SIG-M5 (cell line): ENCODE measurements around the gene CSF2RB.

Experiments
- DNase-seq: peaks from one replicate; lab custom pipeline; 2025; lab: John Stamatoyannopoulos, UW

Gene CSF2RB

DNA sequence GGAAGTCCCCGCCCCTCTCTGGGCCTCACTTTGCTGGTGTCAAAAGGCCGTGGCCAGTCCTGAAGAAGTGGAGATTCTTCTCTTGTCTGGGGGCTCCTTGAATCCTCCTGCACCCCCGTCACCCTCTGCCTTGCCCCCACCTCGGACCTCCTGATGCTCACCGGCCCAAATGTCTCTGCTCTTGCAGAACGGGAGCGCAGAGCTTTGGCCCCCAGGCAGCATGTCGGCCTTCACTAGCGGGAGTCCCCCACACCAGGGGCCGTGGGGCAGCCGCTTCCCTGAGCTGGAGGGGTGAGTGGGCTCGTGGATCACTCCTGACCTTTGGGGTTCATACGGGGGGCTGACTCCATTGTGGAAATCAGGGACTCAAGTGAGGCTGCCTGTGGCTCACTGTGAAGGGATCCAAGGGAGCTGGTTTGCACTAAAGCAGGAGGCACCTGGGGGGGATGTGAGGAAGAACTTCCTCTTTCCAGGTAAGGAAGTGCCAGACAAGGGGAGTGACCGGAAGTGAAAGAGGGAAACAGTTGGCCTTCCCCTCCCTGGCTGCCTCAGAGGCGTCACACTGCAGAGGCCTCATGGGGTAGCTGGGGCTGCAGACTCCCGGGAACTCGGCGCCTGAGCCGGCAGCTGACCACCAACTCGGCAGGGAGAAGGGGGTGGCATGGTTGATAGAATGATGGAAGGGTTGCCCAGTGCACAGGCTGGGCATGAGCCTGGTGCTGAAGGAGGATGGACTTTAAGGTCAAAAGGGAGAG is 23.1 kb downstream of the CSF2RB start:
- no peak for DNase-seq

DNA sequence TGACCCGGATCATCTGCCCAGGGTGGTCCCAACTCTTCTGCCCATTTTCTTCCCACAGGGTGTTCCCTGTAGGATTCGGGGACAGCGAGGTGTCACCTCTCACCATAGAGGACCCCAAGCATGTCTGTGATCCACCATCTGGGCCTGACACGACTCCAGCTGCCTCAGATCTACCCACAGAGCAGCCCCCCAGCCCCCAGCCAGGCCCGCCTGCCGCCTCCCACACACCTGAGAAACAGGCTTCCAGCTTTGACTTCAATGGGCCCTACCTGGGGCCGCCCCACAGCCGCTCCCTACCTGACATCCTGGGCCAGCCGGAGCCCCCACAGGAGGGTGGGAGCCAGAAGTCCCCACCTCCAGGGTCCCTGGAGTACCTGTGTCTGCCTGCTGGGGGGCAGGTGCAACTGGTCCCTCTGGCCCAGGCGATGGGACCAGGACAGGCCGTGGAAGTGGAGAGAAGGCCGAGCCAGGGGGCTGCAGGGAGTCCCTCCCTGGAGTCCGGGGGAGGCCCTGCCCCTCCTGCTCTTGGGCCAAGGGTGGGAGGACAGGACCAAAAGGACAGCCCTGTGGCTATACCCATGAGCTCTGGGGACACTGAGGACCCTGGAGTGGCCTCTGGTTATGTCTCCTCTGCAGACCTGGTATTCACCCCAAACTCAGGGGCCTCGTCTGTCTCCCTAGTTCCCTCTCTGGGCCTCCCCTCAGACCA is 24.0 kb downstream of the CSF2RB start:
- no peak for DNase-seq

DNA sequence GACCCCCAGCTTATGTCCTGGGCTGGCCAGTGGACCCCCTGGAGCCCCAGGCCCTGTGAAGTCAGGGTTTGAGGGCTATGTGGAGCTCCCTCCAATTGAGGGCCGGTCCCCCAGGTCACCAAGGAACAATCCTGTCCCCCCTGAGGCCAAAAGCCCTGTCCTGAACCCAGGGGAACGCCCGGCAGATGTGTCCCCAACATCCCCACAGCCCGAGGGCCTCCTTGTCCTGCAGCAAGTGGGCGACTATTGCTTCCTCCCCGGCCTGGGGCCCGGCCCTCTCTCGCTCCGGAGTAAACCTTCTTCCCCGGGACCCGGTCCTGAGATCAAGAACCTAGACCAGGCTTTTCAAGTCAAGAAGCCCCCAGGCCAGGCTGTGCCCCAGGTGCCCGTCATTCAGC is 24.6 kb downstream of the CSF2RB start:
- DNase-seq: no peak

DNA sequence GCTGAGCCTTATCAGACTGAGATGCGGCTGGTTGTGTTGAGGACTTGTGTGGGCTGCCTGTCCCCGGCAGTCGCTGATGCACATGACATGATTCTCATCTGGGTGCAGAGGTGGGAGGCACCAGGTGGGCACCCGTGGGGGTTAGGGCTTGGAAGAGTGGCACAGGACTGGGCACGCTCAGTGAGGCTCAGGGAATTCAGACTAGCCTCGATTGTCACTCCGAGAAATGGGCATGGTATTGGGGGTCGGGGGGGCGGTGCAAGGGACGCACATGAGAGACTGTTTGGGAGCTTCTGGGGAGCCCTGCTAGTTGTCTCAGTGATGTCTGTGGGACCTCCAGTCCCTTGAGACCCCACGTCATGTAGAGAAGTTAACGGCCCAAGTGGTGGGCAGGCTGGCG is 25.5 kb downstream of the CSF2RB start:
- DNase-seq: no peak

DNA sequence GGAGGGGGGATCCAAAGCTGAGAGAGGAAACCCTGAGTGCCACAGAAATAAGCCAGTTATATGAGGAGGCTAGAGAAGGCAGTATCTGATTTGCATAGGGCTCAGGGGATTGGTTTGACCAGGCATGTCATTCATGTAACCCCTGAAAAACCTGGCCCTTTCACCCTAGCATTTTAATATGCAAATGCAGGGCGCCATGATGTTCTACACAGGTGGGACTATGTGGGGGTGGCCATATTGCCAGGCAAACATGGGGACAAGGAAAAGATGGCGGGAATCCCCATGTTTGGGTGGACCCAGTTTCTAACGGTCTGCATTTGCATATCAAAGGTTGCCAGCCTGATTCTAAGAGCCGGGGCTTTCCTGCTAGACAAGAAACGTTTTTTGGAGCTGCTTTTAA is 27.2 kb downstream of the CSF2RB start:
- DNase-seq: no peak

DNA sequence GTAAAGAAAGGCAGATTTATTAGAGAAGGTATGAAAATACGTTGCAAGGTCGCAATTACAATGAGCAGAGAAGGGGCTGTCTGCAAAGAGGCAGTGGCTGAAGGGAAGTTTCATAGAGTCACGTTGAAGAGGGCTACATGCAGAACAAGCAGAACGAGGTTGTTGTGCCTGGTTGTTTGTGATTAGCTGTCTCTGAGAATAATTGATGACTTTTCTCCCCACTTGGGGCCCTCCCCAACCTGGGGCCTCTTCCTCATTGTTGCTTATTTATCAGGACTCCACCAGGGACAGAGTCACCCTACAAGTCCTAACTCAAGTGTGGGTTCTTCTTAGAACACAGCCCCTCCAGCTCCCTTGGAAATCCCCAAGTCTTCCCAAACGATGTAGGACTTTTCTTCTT is 29.1 kb downstream of the CSF2RB start:
- no peak for DNase-seq

DNA sequence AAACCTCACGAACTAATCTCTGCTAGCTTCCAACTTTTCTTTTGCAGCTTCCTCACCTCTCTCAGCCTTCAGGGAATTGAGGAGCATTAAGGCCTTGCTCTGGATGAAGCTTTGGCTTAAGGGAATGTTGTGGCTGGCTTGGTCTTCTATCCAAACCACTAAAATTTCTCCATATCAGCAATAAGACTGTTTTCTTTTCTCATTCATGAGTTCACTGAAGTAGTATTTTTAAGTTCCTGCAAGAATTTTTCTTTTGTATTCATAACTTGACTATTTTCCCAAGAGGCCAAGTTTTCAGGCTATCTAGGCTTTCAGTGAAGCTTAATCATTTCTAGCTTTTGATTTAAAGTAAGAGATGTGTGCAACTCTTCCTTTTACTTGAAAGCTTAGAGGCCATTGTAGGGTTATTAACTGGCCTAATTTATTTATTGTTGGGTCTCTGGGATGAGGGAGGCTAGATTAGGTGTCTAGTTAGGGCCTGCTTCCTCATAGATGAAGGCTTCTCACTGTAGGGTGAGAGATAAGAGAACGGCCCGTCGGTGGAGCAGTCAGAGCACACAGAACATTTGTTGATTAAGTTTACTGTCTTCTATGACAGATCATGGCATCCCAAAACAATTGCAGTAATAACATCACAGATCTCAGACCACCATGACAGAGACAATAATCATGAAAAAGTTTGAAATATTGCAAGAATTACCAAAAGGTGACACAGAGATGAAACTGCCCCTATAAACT is 33.2 kb downstream of the CSF2RB start:
- DNase-seq: no peak

DNA sequence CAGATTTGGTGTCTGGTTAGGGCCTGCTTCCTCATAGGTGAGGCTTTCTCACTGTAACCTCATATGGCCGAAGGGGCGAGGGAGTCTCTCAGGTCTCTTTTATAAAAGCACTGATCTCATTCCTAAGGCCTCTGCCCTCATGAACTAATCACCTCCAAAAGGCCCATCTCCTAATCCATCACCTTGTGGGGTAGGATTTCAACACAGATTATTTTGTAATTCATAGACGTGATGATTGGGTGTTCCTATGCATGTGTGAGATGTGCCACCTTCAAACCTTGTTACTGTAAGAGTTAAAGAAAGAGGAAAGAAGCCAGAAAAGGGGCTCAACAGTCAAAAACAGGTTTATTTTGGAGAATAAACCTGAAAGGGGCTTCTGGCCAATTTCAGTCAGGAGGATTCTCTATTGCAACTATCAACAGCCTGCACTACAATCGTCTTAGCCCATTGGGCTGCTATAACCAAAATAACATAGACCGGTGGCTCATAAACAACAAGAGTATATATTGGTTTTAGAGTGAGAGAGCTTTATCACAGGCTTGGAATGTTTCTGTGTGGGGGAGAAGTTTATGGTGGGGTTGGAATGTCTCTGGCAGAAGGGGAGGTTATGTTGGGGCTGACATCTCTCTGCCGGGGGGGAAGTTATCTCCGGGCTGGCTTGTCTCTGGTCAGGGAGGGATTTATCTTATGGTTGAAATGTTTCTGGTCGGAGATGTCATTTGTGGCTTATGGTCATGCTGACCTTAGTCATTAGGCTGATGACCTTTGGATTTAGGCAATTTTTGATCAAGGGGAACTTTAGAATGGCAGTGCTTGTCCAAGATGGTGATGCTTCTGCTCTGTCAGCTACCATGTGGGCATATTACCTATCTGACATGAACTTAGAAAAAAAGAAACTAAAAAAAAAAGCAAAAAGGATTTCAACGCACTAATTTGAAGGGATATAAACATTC is 35.1 kb downstream of the CSF2RB start:
- DNase-seq: no peak

DNA sequence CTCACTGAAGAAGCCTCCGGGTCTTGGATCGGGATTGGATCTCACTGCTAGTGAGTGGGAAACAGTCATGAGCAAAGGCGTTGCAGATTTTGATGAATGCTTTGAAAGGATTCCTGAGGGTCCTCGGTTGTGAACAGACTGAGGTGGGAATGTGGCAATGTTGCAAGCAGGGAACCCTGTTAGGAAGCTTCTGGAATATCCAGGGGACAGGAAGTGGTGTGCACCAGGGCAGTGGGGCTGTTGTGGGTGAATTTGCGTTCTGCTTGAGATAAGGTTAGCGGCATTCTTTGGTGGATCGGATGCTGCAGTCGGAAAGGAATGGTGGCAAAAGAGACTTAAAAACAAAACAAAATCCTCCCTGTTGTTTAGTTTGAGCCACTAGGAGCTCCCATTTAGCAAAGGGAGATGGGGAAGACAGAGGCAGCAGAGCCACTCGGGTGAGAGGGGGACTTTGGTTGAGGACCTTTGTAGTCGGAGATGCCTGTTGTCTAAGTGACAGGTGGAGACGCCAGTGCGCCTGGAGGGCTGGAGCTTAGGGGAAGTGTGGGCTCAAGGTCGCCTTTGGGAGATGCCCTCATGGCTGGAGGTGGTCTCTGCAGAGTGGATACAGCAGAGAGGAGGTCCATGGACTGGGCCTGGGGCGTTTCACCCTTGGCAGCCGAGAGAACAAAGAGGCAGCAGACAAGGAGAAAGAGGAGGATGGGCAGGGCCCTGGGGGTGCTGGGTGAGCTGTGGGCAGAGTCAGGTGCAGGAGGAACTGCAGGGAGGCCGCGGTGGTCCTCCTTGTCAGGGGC is 37.6 kb downstream of the CSF2RB start:
- DNase-seq: no peak

DNA sequence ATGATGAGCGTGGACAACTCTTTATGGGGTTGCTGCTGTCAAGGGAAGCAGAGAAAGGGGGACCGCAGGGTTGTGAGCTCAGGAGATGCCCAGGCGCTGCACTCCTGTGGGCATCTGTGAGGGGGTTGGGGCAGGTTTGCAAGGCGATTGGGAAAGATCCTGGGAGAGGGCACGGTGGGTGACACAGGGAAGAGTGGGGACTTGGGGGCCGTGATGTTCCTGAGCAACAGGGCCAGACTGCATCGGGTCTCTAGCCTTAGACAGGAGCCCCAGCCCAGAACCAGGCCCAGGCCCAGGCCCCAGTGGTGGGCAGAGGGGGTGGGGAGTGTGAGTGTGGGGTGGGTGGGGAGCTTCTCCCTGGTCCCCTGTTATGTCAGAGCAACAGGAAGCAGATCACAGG is 38.3 kb downstream of the CSF2RB start:
- DNase-seq: no peak

DNA sequence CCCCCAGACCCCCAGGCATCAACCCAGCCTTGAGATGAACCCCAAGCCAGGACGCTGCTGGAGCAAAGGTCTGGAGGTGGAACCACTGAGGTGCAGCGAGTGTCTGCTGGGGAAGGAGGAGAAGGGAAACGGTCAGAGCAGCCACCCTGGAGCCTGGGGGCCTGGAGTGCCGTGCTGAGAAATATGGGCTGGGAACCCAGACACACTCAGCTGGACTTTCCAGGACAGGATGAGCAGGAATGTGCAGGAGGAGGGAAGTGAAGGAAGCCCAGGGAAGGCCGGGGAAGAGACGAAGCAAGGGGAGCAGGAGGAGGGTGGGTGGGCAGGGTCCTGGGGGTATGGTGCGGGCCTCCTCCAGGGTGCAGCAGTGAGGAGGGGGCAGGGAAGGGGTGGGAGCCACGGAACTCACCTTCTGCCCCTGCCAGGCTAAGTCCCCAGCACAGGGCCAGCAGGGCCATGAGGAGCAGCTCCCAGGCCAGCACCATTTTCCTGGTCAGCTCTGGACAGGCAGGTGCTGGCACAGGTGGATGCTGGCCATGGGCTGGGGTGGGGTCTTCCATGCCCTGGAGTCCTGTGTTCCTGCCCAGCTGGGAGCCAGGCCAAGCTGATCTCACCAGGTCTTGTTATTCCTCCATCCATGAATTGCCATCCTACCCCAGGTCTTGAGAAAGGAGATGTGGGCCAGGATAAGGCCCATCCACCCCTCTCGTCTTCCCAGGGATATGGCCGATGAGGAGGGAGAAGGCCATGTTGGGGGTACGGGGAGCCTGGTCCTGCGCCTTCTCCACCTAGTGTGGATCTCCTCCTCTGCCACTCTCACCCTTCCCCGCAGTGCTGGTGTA is 40.0 kb downstream of the CSF2RB start:
- no peak for DNase-seq

DNA sequence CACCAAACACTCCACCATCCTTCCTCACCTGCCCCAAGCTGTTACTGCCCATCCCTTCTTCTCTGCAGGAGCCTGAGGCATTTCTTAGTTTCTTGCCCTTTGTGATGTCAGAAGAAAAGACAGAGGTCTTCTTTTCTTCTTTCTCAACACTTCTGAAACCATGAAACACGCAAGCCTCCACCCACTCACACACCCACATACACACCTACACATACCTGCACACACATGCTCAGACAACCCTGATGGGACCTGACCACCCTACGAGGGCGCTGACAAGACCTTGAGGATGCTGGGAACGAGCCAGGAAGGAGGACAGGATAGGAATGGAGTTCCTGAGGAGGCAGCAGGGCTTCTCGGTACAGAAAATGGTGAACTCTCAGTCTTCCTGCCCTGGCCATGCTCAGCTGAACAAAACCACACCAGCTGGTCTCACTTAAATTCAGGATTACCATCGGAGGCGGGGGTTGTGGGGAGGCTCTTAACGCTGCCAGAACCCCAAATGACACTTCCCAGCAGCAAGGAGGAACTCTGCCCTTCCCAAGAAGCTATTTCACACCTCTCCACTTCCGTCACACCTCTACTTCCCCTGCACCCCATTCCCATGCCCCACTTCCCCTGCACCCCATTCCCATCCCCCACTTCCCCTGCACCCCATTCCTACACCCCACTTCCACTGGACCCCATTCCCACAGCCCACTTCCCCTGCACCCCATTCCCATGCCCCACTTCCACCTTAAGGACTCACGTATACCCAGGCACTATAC is 41.0 kb downstream of the CSF2RB start:
- DNase-seq: no peak

DNA sequence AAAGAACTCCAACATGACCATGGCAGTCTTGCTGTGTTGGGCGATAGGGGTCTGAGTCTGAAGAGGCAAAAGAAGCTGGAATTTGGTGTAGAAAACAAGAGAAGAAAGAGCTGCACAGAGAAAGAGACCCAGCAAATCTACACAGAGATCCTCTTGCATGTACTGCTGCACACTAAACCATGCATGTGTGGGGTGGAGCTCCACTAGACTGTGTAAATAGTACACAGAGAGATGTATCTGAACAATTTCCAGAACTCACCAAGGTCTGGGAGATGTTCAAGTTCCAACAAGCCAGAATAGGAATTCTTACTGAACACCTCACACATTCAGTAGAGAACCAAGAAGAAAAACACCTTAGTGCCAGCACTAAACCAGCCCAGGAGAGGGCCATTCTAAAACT is 42.3 kb downstream of the CSF2RB start:
- no peak for DNase-seq

DNA sequence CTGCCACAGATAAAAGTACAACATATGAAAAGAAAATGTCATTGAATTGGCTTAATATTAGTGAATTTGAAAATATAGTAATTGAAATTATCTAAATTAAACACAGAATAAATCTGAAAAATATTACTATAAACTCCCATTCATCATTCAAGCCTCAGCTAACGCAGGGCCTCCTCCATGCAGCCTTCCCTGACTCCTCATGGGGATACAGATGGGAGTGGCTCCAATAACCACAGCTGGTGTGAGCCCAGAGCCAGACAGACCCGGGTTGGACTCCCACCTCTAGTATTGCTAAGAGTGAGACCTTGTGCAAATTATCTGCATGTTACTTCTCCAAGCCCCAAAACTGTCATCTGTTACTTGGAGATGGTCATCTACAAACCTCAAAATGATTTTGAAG is 44.9 kb downstream of the CSF2RB start:
- no peak for DNase-seq

DNA sequence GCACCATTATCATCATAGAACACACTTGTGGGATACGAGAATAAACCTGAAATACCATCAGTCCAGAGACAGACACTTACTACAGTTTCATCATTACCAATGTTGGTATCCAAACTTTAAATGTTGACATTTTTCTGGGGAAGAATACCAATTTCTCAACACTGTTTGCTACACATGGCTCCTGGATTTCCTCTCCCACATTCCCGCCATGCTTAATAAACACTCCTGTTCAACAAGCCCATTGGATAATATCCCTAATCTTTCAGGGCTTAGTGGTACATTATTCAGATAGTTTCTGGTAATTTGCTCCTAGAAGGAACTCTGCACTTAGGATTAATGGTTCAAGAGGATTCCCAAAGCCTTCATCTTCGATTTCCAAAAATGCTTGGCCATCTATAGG is 48.2 kb downstream of the CSF2RB start:
- no peak for DNase-seq

DNA sequence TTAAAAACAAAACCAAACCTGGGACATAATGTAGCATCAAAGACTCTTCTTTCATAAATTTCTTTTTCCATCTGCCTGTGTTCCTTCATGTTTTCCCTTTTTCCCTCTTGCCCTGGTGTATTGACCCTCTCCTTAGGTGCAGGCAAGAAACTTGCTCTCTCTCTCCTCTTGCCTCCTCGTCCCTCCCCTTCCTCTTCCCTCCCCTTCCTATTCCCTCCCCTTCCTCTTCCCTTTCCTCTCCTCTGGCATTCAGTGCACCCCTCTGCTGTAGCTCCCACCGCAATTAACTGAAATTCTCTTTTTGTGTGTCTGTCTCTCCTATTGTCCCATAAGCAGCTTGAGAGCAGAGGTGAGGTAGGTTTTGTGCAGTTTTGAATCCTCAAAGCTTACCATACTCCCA is 49.9 kb downstream of the CSF2RB start:
- no peak for DNase-seq

DNA sequence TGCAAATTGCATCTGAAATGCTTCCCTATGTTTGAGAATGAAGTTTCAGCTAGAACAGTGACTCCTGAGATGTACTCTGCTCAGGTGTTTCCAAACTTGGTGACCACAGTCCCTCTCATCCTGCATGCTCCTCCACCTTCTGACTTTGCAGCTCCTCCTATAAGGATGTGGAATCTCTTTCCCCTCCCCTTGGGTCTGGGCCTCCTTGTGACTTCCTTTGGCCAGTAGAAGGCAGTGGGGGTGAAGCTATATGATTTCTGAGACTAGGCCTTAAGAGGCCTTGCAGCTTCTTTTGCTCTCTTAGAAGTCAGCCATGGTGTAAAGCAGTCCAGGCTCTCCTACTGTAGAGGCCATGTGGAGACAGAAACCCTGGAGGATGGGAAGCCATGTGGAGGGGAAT is 50.7 kb downstream of the CSF2RB start:
- no peak for DNase-seq

DNA sequence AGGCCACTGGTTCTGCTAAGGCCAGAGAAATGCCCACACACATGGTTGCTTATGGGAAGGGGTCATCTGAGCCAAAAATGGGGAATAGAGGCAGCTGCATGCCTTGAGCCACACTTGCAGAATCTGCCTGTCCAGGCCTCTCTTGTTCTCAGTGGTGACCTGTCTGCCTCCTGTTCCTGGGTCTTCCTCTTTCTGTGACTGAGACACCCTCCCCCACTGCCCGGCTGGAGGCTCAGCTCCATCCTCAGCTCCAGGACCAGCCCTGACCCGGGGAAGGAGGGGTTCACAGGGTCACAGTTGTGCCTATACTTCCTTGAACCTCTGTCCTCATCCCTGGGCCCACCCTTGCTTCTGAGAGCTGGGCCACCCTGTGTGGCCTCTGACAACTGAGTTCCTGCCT is 52.3 kb downstream of the CSF2RB start:
- no peak for DNase-seq

DNA sequence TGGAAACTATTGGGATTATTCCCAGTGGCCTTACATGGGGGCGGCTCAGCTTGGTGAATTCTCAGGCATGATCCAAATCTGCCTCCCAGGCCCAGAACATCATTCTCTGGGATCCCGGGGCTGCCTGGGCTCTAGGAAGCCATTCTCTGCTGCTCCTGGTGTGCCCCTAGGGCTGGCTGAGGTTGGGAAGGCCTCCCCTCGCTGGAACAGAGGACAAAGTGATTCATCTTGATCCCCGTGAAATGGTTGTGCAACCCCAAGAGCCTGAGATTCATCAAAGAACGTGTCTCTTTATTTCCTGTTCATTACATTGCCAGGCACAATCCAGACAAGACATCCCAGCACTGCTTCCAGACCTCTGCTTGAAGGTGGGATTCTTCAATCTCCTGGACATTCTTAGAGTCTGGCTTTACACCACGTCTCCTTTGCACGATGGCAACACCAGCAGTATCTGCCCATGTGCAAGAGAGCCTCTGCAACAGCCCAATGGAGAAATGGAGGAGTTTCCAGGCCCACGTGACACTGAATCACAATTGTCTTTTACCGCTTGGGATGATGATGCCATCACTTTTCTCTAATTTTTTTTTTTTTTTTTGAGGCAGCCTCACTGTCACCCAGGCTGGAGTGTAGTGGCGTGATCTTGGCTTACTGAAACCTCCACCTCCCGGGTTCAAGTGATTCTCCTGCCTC is 53.6 kb downstream of the CSF2RB start:
- DNase-seq: no peak
